ENCODE data around the gene LRRC10.

DNA sequence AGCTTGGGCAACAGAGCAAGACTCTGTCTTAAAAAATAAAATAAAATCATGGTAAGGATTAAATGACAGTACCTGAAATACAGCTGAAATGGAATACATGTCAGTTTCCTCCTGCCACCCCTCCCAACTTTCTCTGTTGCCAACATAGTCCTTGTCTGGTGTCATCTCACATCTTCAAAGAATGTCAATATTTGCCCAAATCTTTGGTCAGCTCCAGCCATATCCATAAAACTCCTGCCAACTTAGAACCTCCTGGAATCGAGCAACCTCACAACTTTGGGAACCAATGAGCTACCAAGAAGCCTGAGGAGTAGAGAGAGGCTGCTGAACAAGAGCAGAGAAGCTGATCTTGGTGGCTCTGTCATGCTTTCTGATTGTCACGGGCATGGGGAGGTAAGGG, 10.8 kb upstream of the LRRC10 start:
- no peak for TF ChIP-seq POLR2AphosphoS5 (IDR thresholded peaks at IDR 0.05)
- TF ChIP-seq, protein P1, sequence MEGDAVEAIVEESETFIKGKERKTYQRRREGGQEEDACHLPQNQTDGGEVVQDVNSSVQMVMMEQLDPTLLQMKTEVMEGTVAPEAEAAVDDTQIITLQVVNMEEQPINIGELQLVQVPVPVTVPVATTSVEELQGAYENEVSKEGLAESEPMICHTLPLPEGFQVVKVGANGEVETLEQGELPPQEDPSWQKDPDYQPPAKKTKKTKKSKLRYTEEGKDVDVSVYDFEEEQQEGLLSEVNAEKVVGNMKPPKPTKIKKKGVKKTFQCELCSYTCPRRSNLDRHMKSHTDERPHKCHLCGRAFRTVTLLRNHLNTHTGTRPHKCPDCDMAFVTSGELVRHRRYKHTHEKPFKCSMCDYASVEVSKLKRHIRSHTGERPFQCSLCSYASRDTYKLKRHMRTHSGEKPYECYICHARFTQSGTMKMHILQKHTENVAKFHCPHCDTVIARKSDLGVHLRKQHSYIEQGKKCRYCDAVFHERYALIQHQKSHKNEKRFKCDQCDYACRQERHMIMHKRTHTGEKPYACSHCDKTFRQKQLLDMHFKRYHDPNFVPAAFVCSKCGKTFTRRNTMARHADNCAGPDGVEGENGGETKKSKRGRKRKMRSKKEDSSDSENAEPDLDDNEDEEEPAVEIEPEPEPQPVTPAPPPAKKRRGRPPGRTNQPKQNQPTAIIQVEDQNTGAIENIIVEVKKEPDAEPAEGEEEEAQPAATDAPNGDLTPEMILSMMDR (IDR thresholded peaks at IDR 0.05) = no peak
